MM.1S (cell line): ENCODE results near the gene SEC14L2.

Source experiments
- EZH2 ChIP-seq: fragments of 300-600 bp; sonication (generic); optimal IDR thresholded peaks from 2 replicates; pipeline ENCODE3; 2017; ENCODE audit warnings: low read depth, mild to moderate bottlenecking, antibody characterized with exemption, low read length, mixed read lengths
- TF ChIP-seq, protein P1 (sequence below): fragments of 300-600 bp; sonication (generic); IDR thresholded peaks from 2 replicates; pipeline ENCODE4 v1.5.1; 2016; ENCODE audit warnings: antibody characterized with exemption, low read length, mixed read lengths

GRCh38 chr22:30397656-30398635 lies 1.1 kb downstream of the SEC14L2 start:
- TF ChIP-seq, protein P1, sequence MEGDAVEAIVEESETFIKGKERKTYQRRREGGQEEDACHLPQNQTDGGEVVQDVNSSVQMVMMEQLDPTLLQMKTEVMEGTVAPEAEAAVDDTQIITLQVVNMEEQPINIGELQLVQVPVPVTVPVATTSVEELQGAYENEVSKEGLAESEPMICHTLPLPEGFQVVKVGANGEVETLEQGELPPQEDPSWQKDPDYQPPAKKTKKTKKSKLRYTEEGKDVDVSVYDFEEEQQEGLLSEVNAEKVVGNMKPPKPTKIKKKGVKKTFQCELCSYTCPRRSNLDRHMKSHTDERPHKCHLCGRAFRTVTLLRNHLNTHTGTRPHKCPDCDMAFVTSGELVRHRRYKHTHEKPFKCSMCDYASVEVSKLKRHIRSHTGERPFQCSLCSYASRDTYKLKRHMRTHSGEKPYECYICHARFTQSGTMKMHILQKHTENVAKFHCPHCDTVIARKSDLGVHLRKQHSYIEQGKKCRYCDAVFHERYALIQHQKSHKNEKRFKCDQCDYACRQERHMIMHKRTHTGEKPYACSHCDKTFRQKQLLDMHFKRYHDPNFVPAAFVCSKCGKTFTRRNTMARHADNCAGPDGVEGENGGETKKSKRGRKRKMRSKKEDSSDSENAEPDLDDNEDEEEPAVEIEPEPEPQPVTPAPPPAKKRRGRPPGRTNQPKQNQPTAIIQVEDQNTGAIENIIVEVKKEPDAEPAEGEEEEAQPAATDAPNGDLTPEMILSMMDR = no peak
- no peak for TF ChIP-seq EZH2
